ENCODE measurements around the gene SPIRE1.

DNA sequence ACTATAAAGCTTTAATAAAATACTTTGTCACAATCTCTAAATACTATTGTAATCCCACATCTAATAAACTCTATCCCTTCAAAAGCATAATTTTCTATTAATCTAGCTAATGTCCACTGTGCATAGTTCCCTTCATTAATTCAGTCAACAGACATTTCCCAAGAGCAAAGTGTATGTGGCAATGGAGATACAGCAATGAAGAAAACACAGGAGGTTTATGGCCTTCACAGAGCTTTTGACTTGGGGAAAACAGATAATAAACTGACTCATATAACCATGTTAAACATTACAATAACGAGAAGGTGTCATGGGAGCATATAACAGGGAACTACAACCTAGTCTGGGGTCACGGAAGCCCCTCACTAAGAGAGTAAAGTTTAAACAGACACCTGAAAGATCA is 86.3 kb downstream of the SPIRE1 start:
- TF ChIP-seq POLR2AphosphoS5 (IDR thresholded peaks at IDR 0.05) (no peak), POLR2A (IDR thresholded peaks at IDR 0.05) (no peak), EP300 (IDR thresholded peaks at IDR 0.05) (no peak)
- TF ChIP-seq, protein P1, sequence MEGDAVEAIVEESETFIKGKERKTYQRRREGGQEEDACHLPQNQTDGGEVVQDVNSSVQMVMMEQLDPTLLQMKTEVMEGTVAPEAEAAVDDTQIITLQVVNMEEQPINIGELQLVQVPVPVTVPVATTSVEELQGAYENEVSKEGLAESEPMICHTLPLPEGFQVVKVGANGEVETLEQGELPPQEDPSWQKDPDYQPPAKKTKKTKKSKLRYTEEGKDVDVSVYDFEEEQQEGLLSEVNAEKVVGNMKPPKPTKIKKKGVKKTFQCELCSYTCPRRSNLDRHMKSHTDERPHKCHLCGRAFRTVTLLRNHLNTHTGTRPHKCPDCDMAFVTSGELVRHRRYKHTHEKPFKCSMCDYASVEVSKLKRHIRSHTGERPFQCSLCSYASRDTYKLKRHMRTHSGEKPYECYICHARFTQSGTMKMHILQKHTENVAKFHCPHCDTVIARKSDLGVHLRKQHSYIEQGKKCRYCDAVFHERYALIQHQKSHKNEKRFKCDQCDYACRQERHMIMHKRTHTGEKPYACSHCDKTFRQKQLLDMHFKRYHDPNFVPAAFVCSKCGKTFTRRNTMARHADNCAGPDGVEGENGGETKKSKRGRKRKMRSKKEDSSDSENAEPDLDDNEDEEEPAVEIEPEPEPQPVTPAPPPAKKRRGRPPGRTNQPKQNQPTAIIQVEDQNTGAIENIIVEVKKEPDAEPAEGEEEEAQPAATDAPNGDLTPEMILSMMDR (IDR thresholded peaks at IDR 0.05), result no peak
